Ishikawa (cell line): ENCODE results near the gene CMTR1.

ENCODE experiments used
- CEBPB ChIP-seq: IDR thresholded peaks from 2 replicates; pipeline ENCODE4 v1.6.1; 2012
- CREB1 ChIP-seq: IDR thresholded peaks from 2 replicates; pipeline ENCODE4 v1.6.1; 2012; ENCODE audit warnings: low read depth
- EGR1 ChIP-seq: IDR thresholded peaks from 2 replicates; pipeline ENCODE4 v1.6.1; 2012
- EP300 ChIP-seq: IDR thresholded peaks from 2 replicates; pipeline ENCODE4 v1.6.1; 2012; ENCODE audit warnings: borderline replicate concordance
- FOXM1 ChIP-seq: IDR thresholded peaks from 2 replicates; pipeline ENCODE4 v1.6.1; 2012; ENCODE audit warnings: low read depth, borderline replicate concordance
- NFIC ChIP-seq: IDR thresholded peaks from 2 replicates; pipeline ENCODE4 v1.6.1; 2012
- RAD21 ChIP-seq: IDR thresholded peaks from 2 replicates; pipeline ENCODE4 v1.6.1; 2012; ENCODE audit warnings: low read depth
- REST ChIP-seq: IDR thresholded peaks from 2 replicates; pipeline ENCODE4 v1.6.1; 2012; ENCODE audit warnings: low read depth, mild to moderate bottlenecking
- TAF1 ChIP-seq: IDR thresholded peaks from 2 replicates; pipeline ENCODE4 v1.6.1; 2012; ENCODE audit warnings: low read depth, mild to moderate bottlenecking
- TCF12 ChIP-seq: IDR thresholded peaks from 2 replicates; pipeline ENCODE4 v1.6.1; 2012; ENCODE audit warnings: low read depth
- TEAD4 ChIP-seq: IDR thresholded peaks from 2 replicates; pipeline ENCODE4 v1.6.1; 2012
- USF1 ChIP-seq: IDR thresholded peaks from 2 replicates; pipeline ENCODE4 v1.6.1; 2012
- YY1 ChIP-seq: IDR thresholded peaks from 2 replicates; pipeline ENCODE4 v1.6.1; 2012; ENCODE audit warnings: low read depth
- ZBTB7A ChIP-seq: IDR thresholded peaks from 2 replicates; pipeline ENCODE4 v1.6.1; 2012; ENCODE audit warnings: low read depth
- TF ChIP-seq, protein P1 (sequence below): IDR thresholded peaks from 2 replicates; pipeline ENCODE4 v1.6.1; 2012

CMTR1 gene

DNA sequence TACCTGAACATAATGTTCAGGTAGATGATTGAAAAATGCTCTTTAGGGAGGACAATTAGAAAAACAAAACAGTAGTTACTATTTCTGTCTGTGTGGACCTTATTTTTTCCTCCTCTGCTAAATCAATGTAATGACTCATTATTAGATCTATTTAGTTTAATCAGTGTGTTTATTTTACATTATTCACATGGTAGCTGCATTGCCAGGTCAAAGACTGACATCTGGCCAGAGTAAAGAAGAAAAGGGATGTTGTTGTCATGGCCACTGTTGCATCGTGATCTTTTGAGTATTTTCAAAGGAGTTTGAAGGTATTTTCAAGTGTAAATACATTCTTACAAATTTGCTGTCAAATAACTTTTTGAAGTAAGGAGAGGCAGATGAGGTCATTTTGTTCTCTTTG lies 5.9 kb downstream of the CMTR1 start:
- no peak for TF ChIP-seq REST
- no peak for TF ChIP-seq CREB1
- TF ChIP-seq FOXM1, result no peak
- TF ChIP-seq EP300, result no peak
- no peak for TF ChIP-seq TEAD4
- TF ChIP-seq USF1, result no peak
- TF ChIP-seq TAF1, result no peak
- TF ChIP-seq NFIC, result no peak
- TF ChIP-seq RAD21, result no peak
- TF ChIP-seq ZBTB7A, result no peak

DNA sequence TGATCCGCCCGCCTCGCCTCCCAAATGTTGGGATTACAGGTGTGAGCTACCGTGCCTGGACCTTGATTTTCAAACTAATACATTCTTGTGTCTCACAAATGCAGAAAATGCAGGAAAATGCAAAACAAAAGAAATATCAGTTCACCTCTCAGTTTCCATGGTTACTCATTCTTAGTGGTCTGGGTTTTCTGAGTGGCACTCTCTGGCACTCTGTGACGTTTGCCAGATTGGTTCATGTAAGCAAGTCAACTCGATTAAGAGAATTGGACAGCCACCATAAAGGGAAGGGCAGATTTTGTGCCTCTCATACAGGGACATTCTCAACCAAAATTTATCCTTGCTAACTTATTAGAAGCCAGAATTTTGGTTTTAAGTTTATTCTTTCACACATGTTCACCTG lies 8.6 kb downstream of the CMTR1 start:
- TF ChIP-seq CEBPB (no peak), TEAD4 (no peak), ZBTB7A (no peak), TAF1 (no peak), NFIC (no peak), REST (no peak), CREB1 (no peak), RAD21 (no peak), YY1 (no peak)
- TF ChIP-seq, protein P1, sequence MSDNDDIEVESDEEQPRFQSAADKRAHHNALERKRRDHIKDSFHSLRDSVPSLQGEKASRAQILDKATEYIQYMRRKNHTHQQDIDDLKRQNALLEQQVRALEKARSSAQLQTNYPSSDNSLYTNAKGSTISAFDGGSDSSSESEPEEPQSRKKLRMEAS, result no peak

DNA sequence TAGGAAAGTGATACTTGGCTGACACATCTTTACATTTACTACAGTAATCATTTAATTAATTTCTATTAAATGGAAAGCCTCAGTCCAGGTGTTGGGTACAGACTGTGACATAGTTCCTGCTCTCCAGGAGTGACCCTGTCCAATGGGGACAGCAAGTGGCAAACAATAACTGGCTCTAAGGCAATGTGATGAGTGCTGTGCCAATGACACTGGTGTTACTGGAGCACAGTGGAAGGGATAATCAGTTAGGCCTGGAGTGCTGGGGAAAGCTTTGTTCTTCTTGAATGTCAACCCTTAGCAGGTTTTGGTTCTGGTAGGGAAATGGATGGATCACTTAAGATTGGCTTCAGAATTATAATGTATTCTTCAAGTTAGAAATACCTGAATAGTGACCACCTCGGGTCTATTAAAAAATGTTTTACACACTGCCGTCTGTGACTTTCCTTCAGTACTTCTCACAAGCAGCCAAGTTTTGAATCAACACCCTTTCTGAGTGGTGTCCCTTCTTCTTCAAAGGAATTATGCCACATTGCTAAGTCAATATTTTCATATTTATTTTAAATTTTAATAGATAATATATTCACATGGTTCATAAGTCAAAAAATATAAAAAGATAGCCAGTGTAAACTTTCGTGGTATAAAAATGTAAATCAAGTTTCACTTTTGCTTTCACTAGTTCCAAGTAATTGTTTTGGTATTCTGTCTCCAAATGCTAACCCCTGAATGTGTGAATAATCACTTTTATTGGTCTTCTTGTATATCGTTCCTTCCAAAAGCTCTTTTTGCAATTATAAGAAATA lies 9.6 kb downstream of the CMTR1 start:
- TF ChIP-seq TCF12, result no peak
- TF ChIP-seq EP300, result no peak
- TF ChIP-seq CEBPB, result no peak
- no peak for TF ChIP-seq ZBTB7A
- TF ChIP-seq CREB1, result no peak
- TF ChIP-seq RAD21, result no peak
- no peak for TF ChIP-seq USF1
- TF ChIP-seq TEAD4, result no peak
- TF ChIP-seq REST, result no peak
- TF ChIP-seq TAF1, result no peak
- TF ChIP-seq YY1, result no peak
- TF ChIP-seq EGR1, result no peak
- TF ChIP-seq, protein P1, result no peak

DNA sequence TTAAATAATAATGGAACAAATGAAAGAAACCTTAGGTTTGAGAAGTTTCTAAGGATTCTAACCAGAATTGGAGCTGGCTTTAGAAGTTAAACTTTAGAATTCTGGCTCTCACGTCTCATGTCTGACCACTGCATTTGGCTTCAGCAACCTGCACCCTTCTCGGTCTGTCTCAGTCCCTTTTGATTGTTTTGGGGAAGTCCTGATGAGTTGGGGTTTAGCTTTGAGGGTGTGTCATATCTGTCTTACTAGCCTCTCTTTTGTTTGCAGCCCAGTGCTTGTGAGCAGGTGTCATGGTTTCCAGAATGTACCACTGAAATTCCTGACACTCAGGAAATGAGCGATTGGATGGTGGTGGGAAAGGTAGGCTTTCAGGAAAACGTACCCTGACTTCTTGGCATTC lies 17.0 kb downstream of the CMTR1 start:
- TF ChIP-seq NFIC, result no peak
- no peak for TF ChIP-seq EP300
- TF ChIP-seq USF1, result no peak
- TF ChIP-seq RAD21, result no peak
- no peak for TF ChIP-seq CEBPB
